CD14-positive monocyte (primary cell): ENCODE results near the gene OR2T5. TPM values are rescaled to one million over a fixed set of nuclear protein-coding genes. Genes with fewer than 3 reads are reported as not detected.
"Not testable (repeated sequence)": the region's sequence is repeated elsewhere in the genome, so short reads cannot be mapped to it uniquely, and the experiment has no call there.

Source experiments
- DNase-seq, 3 donors: peaks; one replicate each; pipeline ENCODE4 v3.0.0-alpha.2; 2011 to 2022
- H2AFZ ChIP-seq: 2 replicates; pipeline ENCODE4 v1.6.0; 2012; ENCODE audit warnings: mild to moderate bottlenecking, low read depth, low read length, inconsistent platforms; ENCODE audit not compliant: insufficient read depth, poor library complexity, severe bottlenecking
- H3K27ac ChIP-seq, 2 donors: 1 replicate in 1 of 2; 2 replicates in 1 of 2; pipeline ENCODE4 v1.5.1; 2012 to 2013; ENCODE audit warnings: low read length in 2 of 2, control low read depth in 1 of 2, inconsistent platforms in 1 of 2, low read depth in 1 of 2, mild to moderate bottlenecking in 1 of 2
- H3K27me3 ChIP-seq, 2 donors: one replicate each; pipeline versions ENCODE4 v1.6.0 to v1.6.1; 2011 to 2013; ENCODE audit warnings: low read length in 2 of 2; ENCODE audit not compliant: control insufficient read depth in 2 of 2, insufficient read depth in 2 of 2
- H3K36me3 ChIP-seq, 2 donors: replicated peaks in 1 of 2; 1 replicate in 1 of 2; 2 replicates in 1 of 2; pipeline versions ENCODE4 v1.5.1 to v1.6.1; 2012 to 2013; ENCODE audit warnings: low read length in 2 of 2, control low read depth in 1 of 2, inconsistent platforms in 1 of 2, mild to moderate bottlenecking in 1 of 2; ENCODE audit not compliant: insufficient read depth in 2 of 2, control insufficient read depth in 1 of 2
- H3K4me1 ChIP-seq, 2 donors: 1 replicate in 1 of 2; 2 replicates in 1 of 2; pipeline versions ENCODE4 v1.5.1 to v1.6.1; 2012 to 2013; ENCODE audit warnings: low read length in 2 of 2, control low read depth in 1 of 2, inconsistent platforms in 1 of 2, mild to moderate bottlenecking in 1 of 2, moderate library complexity in 1 of 2; ENCODE audit not compliant: insufficient read depth in 2 of 2, control insufficient read depth in 1 of 2
- H3K4me2 ChIP-seq: replicated peaks from 2 replicates; pipeline ENCODE3; 2012; ENCODE audit warnings: low read length, moderate library complexity, mild to moderate bottlenecking; ENCODE audit not compliant: poor library complexity, severe bottlenecking; ENCODE audit errors: extremely low read depth
- H3K4me3 ChIP-seq, 3 experiments: fragments of 200-600 bp in 1 of 3; sonication (generic) in 1 of 3; replicated peaks in 1 of 3; 1 replicate in 2 of 3; 2 replicates in 1 of 3; pipeline ENCODE4 v1.5.1; 2011 to 2013; ENCODE audit warnings: low read length in 3 of 3, mild to moderate bottlenecking in 3 of 3, control low read depth in 2 of 3, low read depth in 2 of 3, inconsistent platforms in 1 of 3, moderate library complexity in 1 of 3
- H3K79me2 ChIP-seq: 2 replicates; pipeline ENCODE4 v1.6.0; 2012; ENCODE audit warnings: mild to moderate bottlenecking, control low read depth, inconsistent platforms, low read length, moderate library complexity; ENCODE audit not compliant: insufficient read depth
- H3K9ac ChIP-seq: 2 replicates; pipeline ENCODE4 v1.6.0; 2017; ENCODE audit warnings: low read length, mild to moderate bottlenecking; ENCODE audit not compliant: insufficient read depth, poor library complexity, severe bottlenecking
- H3K9me3 ChIP-seq, 2 donors: replicated peaks in 1 of 2; 1 replicate in 1 of 2; 2 replicates in 1 of 2; pipeline versions ENCODE4 v1.5.1 to v1.6.1; 2012 to 2013; ENCODE audit warnings: low read length in 2 of 2, control low read depth in 1 of 2; ENCODE audit not compliant: control insufficient read depth in 1 of 2, insufficient read depth in 1 of 2
- H4K20me1 ChIP-seq: 2 replicates; pipeline ENCODE4 v1.6.0; 2012; ENCODE audit warnings: mild to moderate bottlenecking, low read length, control low read depth, moderate library complexity; ENCODE audit not compliant: insufficient read depth
- H3K27ac Mint-ChIP-seq, 7 donors: one replicate each; pipeline ENCODE4 v1.8.0; 2020; ENCODE audit warnings: mild to moderate bottlenecking in 7 of 7, mixed read lengths in 7 of 7, moderate library complexity in 6 of 7, inconsistent platforms in 2 of 7
- H3K27me3 Mint-ChIP-seq, 3 donors: one replicate each; pipeline ENCODE4 v1.8.0; 2021 to 2022; ENCODE audit warnings: low read depth in 3 of 3, mild to moderate bottlenecking in 3 of 3, mixed read lengths in 3 of 3, moderate library complexity in 3 of 3, inconsistent platforms in 1 of 3
- H3K36me3 Mint-ChIP-seq, 2 donors: one replicate each; pipeline ENCODE4 v1.8.0; 2020; ENCODE audit warnings: mixed read lengths in 2 of 2, inconsistent platforms in 1 of 2, mild to moderate bottlenecking in 1 of 2
- H3K4me1 Mint-ChIP-seq: one replicate; pipeline ENCODE4 v1.8.0; 2020; ENCODE audit warnings: mild to moderate bottlenecking, mixed read lengths
- H3K4me3 Mint-ChIP-seq, 2 donors: one replicate each; pipeline ENCODE4 v1.8.0; 2020; ENCODE audit warnings: mild to moderate bottlenecking in 2 of 2, mixed read lengths in 2 of 2, moderate library complexity in 1 of 2
- H3K9me3 Mint-ChIP-seq, 7 donors: one replicate each; pipeline ENCODE4 v1.8.0; 2020 to 2022; ENCODE audit warnings: mixed read lengths in 7 of 7, mild to moderate bottlenecking in 6 of 7, moderate library complexity in 6 of 7, inconsistent platforms in 2 of 7
- WGBS: methylation state at CpG from one replicate; pipeline ENCODE4 v1.1.5; 2013; ENCODE audit warnings: missing lambda C conversion rate; ENCODE audit not compliant: insufficient coverage; 5-methylcytosine and 5-hydroxymethylcytosine counted together
- intact Hi-C, 2 donors: fragments of 100-400 bp; cut with micrococcal nuclease; formaldehyde crosslinking; loops; one replicate each; pipeline versions ENCODE4 v1.15.0 to v1.15.1; 2023
- polyA plus RNA-seq, 3 donors: library from polyadenylated mRNA; depleted of rRNA in 1 of 3; unstranded in 2 of 3; stranded (reverse) in 1 of 3; fragments of 300-500 nt in 2 of 3; fragments of >200 nt in 1 of 3; fragmentation: Illumina TruSeq in 2 of 3; gene quantifications; 1 replicate in 2 of 3; 2 replicates in 1 of 3; pipeline ENCODE4 v1.2.3, GENCODE V29; 2012 to 2021

The OR2T5 gene
- polyA plus RNA-seq, 3 donors = not detected

GRCh38 chr1:248450466-248451145 lies 37.8 kb upstream of the OR2T5 start:
- H3K27ac ChIP-seq, H3K27me3 Mint-ChIP-seq, H4K20me1 ChIP-seq, intact Hi-C loops, H3K9ac ChIP-seq, H3K36me3 ChIP-seq, H3K4me3 Mint-ChIP-seq, H3K36me3 Mint-ChIP-seq, H3K9me3 ChIP-seq, H2AFZ ChIP-seq, H3K4me2 ChIP-seq, H3K27me3 ChIP-seq, H3K27ac Mint-ChIP-seq, DNase-seq, H3K4me1 Mint-ChIP-seq, H3K79me2 ChIP-seq, H3K4me1 ChIP-seq, H3K4me3 ChIP-seq, H3K9me3 Mint-ChIP-seq: not testable (repeated sequence)
- no CpG with 5 or more reads among the region's 5 CpGs for WGBS

GRCh38 chr1:248453619-248454018 lies 34.8 kb upstream of the OR2T5 start:
- H3K4me3 ChIP-seq, H3K9me3 ChIP-seq, H3K27ac ChIP-seq, H3K4me3 Mint-ChIP-seq, H3K36me3 ChIP-seq, H4K20me1 ChIP-seq, DNase-seq, H3K9me3 Mint-ChIP-seq, H3K4me2 ChIP-seq, intact Hi-C loops, H3K27me3 ChIP-seq, H3K9ac ChIP-seq, H3K4me1 Mint-ChIP-seq, H2AFZ ChIP-seq, H3K27me3 Mint-ChIP-seq, H3K27ac Mint-ChIP-seq, H3K4me1 ChIP-seq, H3K36me3 Mint-ChIP-seq, H3K79me2 ChIP-seq: not testable (repeated sequence)
- WGBS = no CpG with 5 or more reads among the region's 7 CpGs

GRCh38 chr1:248455045-248455444 lies 33.3 kb upstream of the OR2T5 start:
- H3K9me3 ChIP-seq, intact Hi-C loops, H3K27ac Mint-ChIP-seq, H3K79me2 ChIP-seq, H3K9me3 Mint-ChIP-seq, H3K4me3 ChIP-seq, H3K27me3 ChIP-seq, H3K4me2 ChIP-seq, H3K4me1 ChIP-seq, H3K4me1 Mint-ChIP-seq, H2AFZ ChIP-seq, DNase-seq, H3K36me3 Mint-ChIP-seq, H3K36me3 ChIP-seq, H3K27me3 Mint-ChIP-seq, H3K27ac ChIP-seq, H3K4me3 Mint-ChIP-seq, H3K9ac ChIP-seq, H4K20me1 ChIP-seq: not testable (repeated sequence)
- no CpG with 5 or more reads among the region's 4 CpGs for WGBS

- H3K27me3 ChIP-seq, H3K9ac ChIP-seq, H3K4me2 ChIP-seq, H3K79me2 ChIP-seq, H3K4me3 Mint-ChIP-seq, H4K20me1 ChIP-seq, H3K27ac ChIP-seq, H3K9me3 Mint-ChIP-seq, H3K27ac Mint-ChIP-seq, H3K4me1 Mint-ChIP-seq, H3K9me3 ChIP-seq, H3K4me3 ChIP-seq, H3K27me3 Mint-ChIP-seq, H3K36me3 ChIP-seq, H2AFZ ChIP-seq, intact Hi-C loops, H3K36me3 Mint-ChIP-seq, H3K4me1 ChIP-seq, DNase-seq: not testable (repeated sequence)
- no CpG with 5 or more reads among the region's 2 CpGs for WGBS
Observed at GRCh38 chr1:248456635-248457034, 31.8 kb upstream of the OR2T5 start.
